ENCODE data around the gene EREG. TPM values are rescaled to one million over a fixed set of nuclear protein-coding genes. Genes with fewer than 3 reads are reported as not detected.

EREG gene
- total RNA-seq, 1 experiment from 2014 or later, result 34.0 TPM

- Mint-ChIP-seq H3K4me3 (ENCODE audit: unreplicated experiment) (no peak overlapping the region), H3K27ac (ENCODE audit: low read depth, unreplicated experiment) (peak overlapping the region; percentile 11), H3K27me3 (ENCODE audit: insufficient read depth, unreplicated experiment) (no peaks in the 10 kb centered on the region), H3K4me1 (ENCODE audit: insufficient read depth, unreplicated experiment) (peaks cover 48% of the 10 kb centered on the region), H3K9me3 (ENCODE audit: unreplicated experiment) (no peaks in the 10 kb centered on the region), H3K36me3 (ENCODE audit: insufficient read depth, unreplicated experiment) (no peaks in the 10 kb centered on the region)
- DNase-seq (ENCODE audit: unreplicated experiment), result peak; percentile 76
- CTCF ChIA-PET, result interaction anchor here (0.9 to 1.1 kb wide), 5 partner anchors 17 to 56 kb away, joined by 3 to 9 read pairs (median 3); partner anchors contain the start of gene AREG
- intact Hi-C loops (cut with micrococcal nuclease), result no loop called here
- no TSS peak for BruUV-seq (replicated peaks)
- POLR2A ChIA-PET, result interaction anchor here (0.8 to 8.5 kb wide), 9 partner anchors 8 to 48 kb away, joined by 3 to 186 read pairs (median 5); partner anchors contain the start of gene AREG
- no peak for TF ChIP-seq CTCF (IDR thresholded peaks at IDR 0.05; ENCODE audit: unreplicated experiment)
Observed at GRCh38 chr4:74426101-74426500, 61.2 kb downstream of the EREG start.

DNA sequence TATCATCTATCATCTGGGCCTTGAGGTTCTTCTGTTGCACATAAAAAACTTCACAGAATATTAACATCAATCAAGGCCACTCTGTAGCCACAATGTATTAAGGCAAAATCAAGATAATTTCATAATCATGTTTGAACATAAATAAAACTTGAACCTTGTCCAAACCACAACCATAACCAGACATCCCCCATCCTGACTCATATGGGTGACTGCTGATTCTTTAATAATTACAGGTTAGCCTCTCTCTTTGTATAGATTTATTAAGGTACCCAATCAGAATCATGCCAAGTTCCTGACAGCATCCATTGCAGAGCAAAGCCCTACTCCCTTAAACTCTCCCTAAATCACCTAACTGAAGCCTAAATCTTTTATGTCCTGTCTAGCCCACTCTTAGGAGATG lies 63.3 kb downstream of the EREG start:
- DNase-seq (ENCODE audit: unreplicated experiment), result peak; percentile 90
- no TSS peak for BruUV-seq (replicated peaks)
- no peak overlapping the region for H3K4me3 Mint-ChIP-seq (ENCODE audit: unreplicated experiment)
- no peak for TF ChIP-seq CTCF (IDR thresholded peaks at IDR 0.05; ENCODE audit: unreplicated experiment)
- CTCF ChIA-PET, result interaction anchor here (0.6 to 1.3 kb wide), 5 partner anchors 17 to 58 kb away, joined by 3 to 6 read pairs (median 4); partner anchors contain the start of gene AREG
- peak overlapping the region; percentile 55 for H3K27ac Mint-ChIP-seq (ENCODE audit: low read depth, unreplicated experiment)
- H3K9me3 Mint-ChIP-seq (ENCODE audit: unreplicated experiment), result no peaks in the 10 kb centered on the region
- no peaks in the 10 kb centered on the region for H3K36me3 Mint-ChIP-seq (ENCODE audit: insufficient read depth, unreplicated experiment)
- H3K27me3 Mint-ChIP-seq (ENCODE audit: insufficient read depth, unreplicated experiment), result no peaks in the 10 kb centered on the region
- POLR2A ChIA-PET, result interaction anchor here (0.6 to 8.5 kb wide), 14 partner anchors 8 to 331 kb away, joined by 3 to 186 read pairs (median 6); partner anchors contain the start of genes AREG and EPGN
- H3K4me1 Mint-ChIP-seq (ENCODE audit: insufficient read depth, unreplicated experiment), result peaks cover 43% of the 10 kb centered on the region
- intact Hi-C loops (cut with micrococcal nuclease), result loop anchor here (2.0 kb wide), 1 partner anchor 17 kb away; the partner anchor contains the start of gene AREG

GRCh38 chr4:74431113-74431826 lies 66.3 kb downstream of the EREG start:
- Mint-ChIP-seq H3K27me3 (ENCODE audit: insufficient read depth, unreplicated experiment) (no peaks in the 10 kb centered on the region), H3K27ac (ENCODE audit: low read depth, unreplicated experiment) (peak overlapping the region; percentile 87), H3K4me1 (ENCODE audit: insufficient read depth, unreplicated experiment) (peaks cover 35% of the 10 kb centered on the region), H3K9me3 (ENCODE audit: unreplicated experiment) (no peaks in the 10 kb centered on the region), H3K36me3 (ENCODE audit: insufficient read depth, unreplicated experiment) (no peaks in the 10 kb centered on the region), H3K4me3 (ENCODE audit: unreplicated experiment) (peak overlapping the region; percentile 45)
- BruUV-seq (replicated peaks), result TSS peak; percentile 11
- TF ChIP-seq CTCF (IDR thresholded peaks at IDR 0.05; ENCODE audit: unreplicated experiment), result no peak
- peak; percentile 86 for DNase-seq (ENCODE audit: unreplicated experiment)
- CTCF ChIA-PET, result interaction anchor here (1.0 to 1.7 kb wide), 3 partner anchors 12 to 21 kb away, joined by 3 to 5 read pairs (median 5); no protein-coding TSS in a partner anchor
- POLR2A ChIA-PET, result interaction anchor here (0.6 to 8.5 kb wide), 9 partner anchors 13 to 213 kb away, joined by 3 to 186 read pairs (median 10); partner anchors contain the start of gene AREG
- intact Hi-C loops (cut with micrococcal nuclease), result no loop called here

GRCh38 chr4:74433043-74433442 lies 68.1 kb downstream of the EREG start:
- TSS peak; percentile 68 for BruUV-seq (replicated peaks)
- Mint-ChIP-seq H3K27ac (ENCODE audit: low read depth, unreplicated experiment) (peak overlapping the region; percentile 84), H3K9me3 (ENCODE audit: unreplicated experiment) (no peaks in the 10 kb centered on the region), H3K4me1 (ENCODE audit: insufficient read depth, unreplicated experiment) (peaks cover 28% of the 10 kb centered on the region), H3K4me3 (ENCODE audit: unreplicated experiment) (peak overlapping the region; percentile 57), H3K36me3 (ENCODE audit: insufficient read depth, unreplicated experiment) (no peaks in the 10 kb centered on the region), H3K27me3 (ENCODE audit: insufficient read depth, unreplicated experiment) (no peaks in the 10 kb centered on the region)
- intact Hi-C loops (cut with micrococcal nuclease), result loop anchor here (1.0 kb wide), 1 partner anchor 12 kb away; the partner anchor contains the start of gene AREG
- ChIA-PET POLR2A (interaction anchor here (0.7 to 8.5 kb wide), 11 partner anchors 10 to 1202 kb away, joined by 3 to 186 read pairs (median 5); partner anchors contain the start of gene AREG), CTCF (interaction anchor here (0.9 to 1.7 kb wide), 2 partner anchors 14 to 22 kb away, joined by 4 to 5 read pairs; no protein-coding TSS in a partner anchor)
- TF ChIP-seq CTCF (IDR thresholded peaks at IDR 0.05; ENCODE audit: unreplicated experiment), result no peak
- DNase-seq (ENCODE audit: unreplicated experiment), result no peak
